GM12892 (cell line): ENCODE measurements around the gene PPP1R26.

Experiments used
- POLR2A ChIP-seq: IDR thresholded peaks from 2 replicates; pipeline ENCODE4 v1.6.1; 2011; ENCODE audit warnings: low read depth, low read length, control low read depth
- POLR2AphosphoS5 ChIP-seq: IDR thresholded peaks from 2 replicates; pipeline ENCODE4 v1.6.1; 2011; ENCODE audit warnings: low read depth, low read length, control low read depth
- TAF1 ChIP-seq: IDR thresholded peaks from 2 replicates; pipeline ENCODE4 v1.6.1; 2011; ENCODE audit warnings: low read depth, mild to moderate bottlenecking, control low read depth, low read length, borderline replicate concordance

DNA sequence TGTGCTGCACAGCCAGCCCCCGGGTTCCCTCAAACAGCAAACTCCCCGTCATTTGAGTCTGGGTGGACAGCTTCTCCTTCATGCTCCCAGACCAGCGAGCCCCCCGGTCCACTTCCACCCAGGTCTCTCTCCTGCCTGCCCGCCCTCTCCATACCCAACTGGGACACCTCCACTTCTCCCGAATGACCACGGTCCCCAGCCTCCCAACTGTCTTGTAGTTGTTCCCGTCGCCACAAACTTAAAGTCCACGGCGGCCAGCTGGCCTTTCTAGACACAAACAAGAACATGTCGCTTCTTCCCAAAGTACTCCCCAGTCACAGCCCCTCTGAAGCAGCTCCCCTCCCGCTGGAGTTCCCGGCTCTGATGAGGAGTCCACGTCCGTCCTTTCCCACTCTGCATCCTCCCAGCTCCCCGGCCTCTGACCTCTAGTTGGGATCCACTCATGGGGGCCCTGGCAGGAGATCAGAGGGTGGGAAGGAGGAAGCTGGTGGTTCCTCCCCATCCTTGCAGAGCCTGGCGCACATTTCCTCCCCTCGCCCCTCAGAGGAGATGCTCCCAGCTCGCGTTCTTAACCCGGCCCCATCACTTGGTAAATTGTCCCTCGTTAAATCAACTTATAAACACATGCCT, 24.1 kb upstream of the PPP1R26 start:
- TF ChIP-seq POLR2A, result no peak
- no peak for TF ChIP-seq TAF1
- no peak for TF ChIP-seq POLR2AphosphoS5
